ACC112 (cell line): Measurements from ENCODE around the gene SUDS3.
"Not testable (repeated sequence)": the region's sequence is repeated elsewhere in the genome, so short reads cannot be mapped to it uniquely, and the experiment has no call there.

Experiments used
- H2AFZ ChIP-seq: fragments of 200-600 bp; sonication (generic); one replicate; pipeline ENCODE4 v1.6.0; 2017; ENCODE audit warnings: antibody characterized with exemption, low read length; ENCODE audit not compliant: unreplicated experiment
- H3K27ac ChIP-seq: fragments of 200-600 bp; sonication (generic); 2 replicates; pipeline ENCODE4 v1.5.1; 2014; ENCODE audit warnings: low read depth, mild to moderate bottlenecking, antibody characterized with exemption, low read length, moderate library complexity
- H3K27me3 ChIP-seq: fragments of 200-600 bp; sonication (generic); 2 replicates; pipeline ENCODE4 v1.6.1; 2014; ENCODE audit warnings: mild to moderate bottlenecking, antibody characterized with exemption, low read length, moderate library complexity, mixed read lengths; ENCODE audit not compliant: insufficient read depth
- H3K36me3 ChIP-seq: fragments of 200-600 bp; sonication (generic); 2 replicates; pipeline ENCODE4 v1.6.1; 2016; ENCODE audit warnings: mild to moderate bottlenecking, antibody characterized with exemption, low read length, moderate library complexity, mixed read lengths; ENCODE audit not compliant: insufficient read depth
- H3K4me1 ChIP-seq: fragments of 200-600 bp; sonication (generic); one replicate; pipeline ENCODE4 v1.6.1; 2016; ENCODE audit warnings: low read length, mixed read lengths; ENCODE audit not compliant: insufficient read depth, unreplicated experiment, control insufficient read depth
- H3K4me3 ChIP-seq: fragments of 200-600 bp; sonication (generic); 2 replicates; pipeline ENCODE4 v1.5.1; 2014; ENCODE audit warnings: mild to moderate bottlenecking, low read depth, low read length
- H3K79me2 ChIP-seq: fragments of 200-600 bp; sonication (generic); one replicate; pipeline ENCODE4 v1.6.0; 2016; ENCODE audit warnings: low read length; ENCODE audit not compliant: control insufficient read depth, unreplicated experiment, insufficient read depth

The SUDS3 gene

GRCh38 chr12:118337194-118337838 lies 39.0 kb upstream of the SUDS3 start:
- Histone ChIP-seq H3K27ac (no peak overlapping the region), H3K27me3 (no peaks in the 10 kb centered on the region), H3K4me3 (no peak overlapping the region), H3K79me2 (no peaks in the 10 kb centered on the region), H3K36me3 (no peaks in the 10 kb centered on the region), H3K4me1 (peaks cover 4% of the 10 kb centered on the region), H2AFZ (no peak overlapping the region)

GRCh38 chr12:118342090-118342489 lies 34.3 kb upstream of the SUDS3 start:
- Histone ChIP-seq H2AFZ (no peak overlapping the region), H3K4me1 (no peaks in the 10 kb centered on the region), H3K79me2 (no peaks in the 10 kb centered on the region), H3K36me3 (no peaks in the 10 kb centered on the region), H3K27me3 (no peaks in the 10 kb centered on the region), H3K4me3 (no peak overlapping the region), H3K27ac (no peak overlapping the region)

DNA sequence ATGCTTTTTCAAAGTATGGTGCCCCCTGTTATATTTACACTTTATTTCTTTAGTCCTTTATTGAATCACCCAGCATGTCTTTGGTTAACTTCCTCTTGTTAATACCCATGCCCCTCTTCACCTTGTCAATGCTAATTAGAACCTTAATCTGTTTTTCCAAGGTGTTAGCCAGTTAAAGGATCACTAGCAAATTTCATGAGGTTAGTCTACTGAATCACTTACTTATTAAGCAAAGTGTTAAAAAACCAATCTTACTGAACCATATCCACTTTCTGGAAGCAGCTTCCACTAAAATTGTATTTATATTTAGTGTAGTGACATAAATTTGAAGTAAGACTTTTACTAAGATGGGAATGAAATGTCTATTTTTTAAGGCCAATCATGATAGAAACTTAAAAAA lies 31.5 kb upstream of the SUDS3 start:
- H3K27ac ChIP-seq = no peak overlapping the region
- H3K36me3 ChIP-seq = no peaks in the 10 kb centered on the region
- no peak overlapping the region for H3K4me3 ChIP-seq
- no peak overlapping the region for H2AFZ ChIP-seq
- H3K27me3 ChIP-seq = no peaks in the 10 kb centered on the region
- no peaks in the 10 kb centered on the region for H3K79me2 ChIP-seq
- H3K4me1 ChIP-seq = no peaks in the 10 kb centered on the region

- H2AFZ ChIP-seq = no peak overlapping the region
- H3K27ac ChIP-seq = no peak overlapping the region
- no peak overlapping the region for H3K4me3 ChIP-seq
- no peaks in the 10 kb centered on the region for H3K36me3 ChIP-seq
- no peaks in the 10 kb centered on the region for H3K4me1 ChIP-seq
- no peaks in the 10 kb centered on the region for H3K79me2 ChIP-seq
- no peaks in the 10 kb centered on the region for H3K27me3 ChIP-seq
Measured at GRCh38 chr12:118345355-118345754, 31.0 kb upstream of the SUDS3 start.

GRCh38 chr12:118346895-118347294 lies 29.5 kb upstream of the SUDS3 start:
- Histone ChIP-seq H3K79me2 (no peaks in the 10 kb centered on the region), H3K36me3 (no peaks in the 10 kb centered on the region), H3K27ac (no peak overlapping the region), H3K4me3 (no peak overlapping the region), H3K4me1 (no peaks in the 10 kb centered on the region), H2AFZ (no peak overlapping the region), H3K27me3 (no peaks in the 10 kb centered on the region)

GRCh38 chr12:118347916-118348315 lies 28.4 kb upstream of the SUDS3 start:
- Histone ChIP-seq H3K4me3 (no peak overlapping the region), H3K4me1 (no peaks in the 10 kb centered on the region), H2AFZ (no peak overlapping the region), H3K36me3 (no peaks in the 10 kb centered on the region), H3K27me3 (no peaks in the 10 kb centered on the region), H3K27ac (no peak overlapping the region), H3K79me2 (no peaks in the 10 kb centered on the region)

DNA sequence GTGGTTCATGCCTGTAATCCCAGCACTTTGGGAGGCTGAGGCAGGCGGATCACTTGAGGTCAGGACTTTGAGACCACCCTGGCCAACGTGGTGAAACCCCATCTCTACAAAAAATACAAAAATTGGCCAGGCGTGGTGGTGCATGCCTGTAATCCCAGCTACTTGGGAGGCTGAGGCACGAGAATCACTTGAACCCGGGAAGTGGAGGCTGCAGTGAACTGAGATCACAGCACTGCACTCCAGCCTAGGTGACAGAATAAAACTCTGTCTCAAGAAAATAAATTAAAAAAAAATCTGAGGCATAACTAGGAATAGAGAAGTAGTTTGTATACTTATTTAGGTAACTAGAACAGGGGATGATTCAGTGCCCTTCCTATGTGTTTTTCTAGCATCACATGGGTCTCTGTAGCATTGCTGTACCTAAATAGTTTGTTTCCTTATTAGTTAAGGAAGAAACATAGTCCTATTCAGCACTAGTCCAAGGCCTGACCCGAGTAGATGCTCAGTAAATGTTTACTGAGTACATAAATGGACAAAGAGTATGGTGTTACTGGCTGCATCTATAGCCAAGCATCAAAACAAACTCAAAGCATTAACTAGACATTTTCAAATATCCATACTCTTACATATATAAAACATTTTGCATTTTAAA lies 25.3 kb upstream of the SUDS3 start:
- peaks cover 25% of the 10 kb centered on the region for H3K79me2 ChIP-seq
- peaks cover 5% of the 10 kb centered on the region; the same call in 1 of the 2 replicates for H3K36me3 ChIP-seq
- no peaks in the 10 kb centered on the region for H3K27me3 ChIP-seq
- H3K27ac ChIP-seq = no peak overlapping the region
- no peak overlapping the region for H3K4me3 ChIP-seq
- no peak overlapping the region for H2AFZ ChIP-seq
- H3K4me1 ChIP-seq = peaks cover 14% of the 10 kb centered on the region

DNA sequence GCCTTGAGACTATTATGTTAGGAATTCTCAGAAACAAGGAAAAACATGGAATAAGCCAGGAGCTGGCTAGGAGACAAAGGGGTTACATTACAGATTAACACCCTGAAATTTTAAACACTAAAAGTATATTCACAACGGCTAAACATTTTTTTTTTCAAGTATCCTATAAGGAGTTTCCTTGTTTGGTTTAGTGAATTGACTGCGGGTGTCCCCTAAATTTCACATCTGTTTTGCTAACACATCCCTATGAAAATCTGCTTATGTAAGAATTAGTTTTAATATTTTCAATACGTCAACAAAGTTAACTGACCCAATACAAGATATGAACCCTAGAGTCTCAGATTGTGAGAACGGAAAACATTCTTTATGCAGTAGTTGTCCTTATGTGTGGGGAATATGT lies 22.6 kb upstream of the SUDS3 start:
- H3K79me2 ChIP-seq = peaks cover 32% of the 10 kb centered on the region
- H2AFZ ChIP-seq = no peak overlapping the region
- H3K4me1 ChIP-seq = peaks cover 38% of the 10 kb centered on the region
- H3K27me3 ChIP-seq = no peaks in the 10 kb centered on the region
- peaks cover 5% of the 10 kb centered on the region; the same call in 1 of the 2 replicates for H3K36me3 ChIP-seq
- H3K4me3 ChIP-seq = no peak overlapping the region
- H3K27ac ChIP-seq = no peak overlapping the region

DNA sequence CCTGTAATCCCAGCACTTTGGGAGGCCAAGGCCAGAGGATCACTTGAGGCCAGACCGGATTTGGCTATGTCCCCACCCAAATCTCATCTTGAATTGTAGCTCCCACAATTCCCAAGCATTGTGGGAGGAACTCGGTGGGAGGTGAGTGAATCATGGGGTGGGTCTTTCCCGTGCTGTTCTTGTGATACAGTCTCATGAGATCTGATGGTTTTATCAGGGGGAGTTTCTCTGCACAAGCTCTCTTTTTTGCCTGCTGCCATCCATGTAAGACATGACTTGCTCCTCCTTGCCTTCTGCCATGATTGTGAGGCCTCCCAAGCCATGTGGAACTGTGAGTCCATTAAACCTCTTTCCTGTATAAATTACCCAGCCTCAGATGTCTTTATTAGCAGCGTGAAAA lies 21.9 kb upstream of the SUDS3 start:
- H3K4me1 ChIP-seq = peaks cover 46% of the 10 kb centered on the region
- not testable (repeated sequence) for H2AFZ ChIP-seq, H3K36me3 ChIP-seq, H3K27me3 ChIP-seq, H3K4me3 ChIP-seq, H3K27ac ChIP-seq
- H3K79me2 ChIP-seq = peaks cover 40% of the 10 kb centered on the region

DNA sequence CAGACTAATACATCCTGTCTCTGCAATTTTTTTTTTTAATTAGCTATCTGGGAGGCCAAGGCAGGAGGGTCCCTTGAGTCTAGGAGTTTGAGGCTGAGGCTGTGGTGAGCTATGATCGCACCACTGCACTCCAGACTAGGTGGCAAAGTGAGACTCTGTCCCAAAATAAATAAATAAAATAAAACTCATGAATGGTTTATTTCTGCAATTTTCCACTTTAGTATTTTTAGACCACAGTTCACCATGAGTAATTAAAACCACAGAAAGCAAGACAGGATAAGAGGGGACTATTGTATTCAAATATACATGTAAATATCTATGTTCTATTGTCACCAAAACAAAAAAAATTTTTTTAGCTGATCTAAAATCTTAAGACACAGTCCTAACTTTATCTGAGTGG lies 21.5 kb upstream of the SUDS3 start:
- H2AFZ ChIP-seq = no peak overlapping the region
- no peaks in the 10 kb centered on the region for H3K27me3 ChIP-seq
- peaks cover 49% of the 10 kb centered on the region for H3K4me1 ChIP-seq
- peaks cover 5% of the 10 kb centered on the region; the same call in 1 of the 2 replicates for H3K36me3 ChIP-seq
- H3K27ac ChIP-seq = peak overlapping the region; percentile 99
- no peak overlapping the region for H3K4me3 ChIP-seq
- peaks cover 44% of the 10 kb centered on the region for H3K79me2 ChIP-seq

DNA sequence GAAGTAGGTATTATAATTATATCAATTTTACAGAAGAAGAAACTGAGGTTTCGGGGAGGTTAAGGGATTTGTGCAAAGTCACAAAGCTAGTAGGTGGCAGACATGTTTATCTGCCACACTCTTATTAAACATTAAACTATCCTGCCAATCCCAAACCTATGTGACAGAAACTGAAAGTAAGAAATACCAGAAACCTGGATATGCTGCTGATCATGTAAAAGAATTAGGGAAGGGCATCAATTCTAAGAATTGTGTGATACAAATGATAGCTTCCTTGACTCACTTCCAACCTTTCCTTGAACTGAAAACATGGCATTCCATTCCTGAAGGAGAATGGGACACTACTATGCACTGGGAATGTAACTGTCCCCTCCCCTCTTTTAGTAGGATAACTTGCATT lies 20.5 kb upstream of the SUDS3 start:
- Histone ChIP-seq H3K4me3 (peak overlapping the region; percentile 34; the same call in 1 of the 2 replicates), H3K36me3 (peaks cover 5% of the 10 kb centered on the region; the same call in 1 of the 2 replicates), H3K4me1 (peaks cover 55% of the 10 kb centered on the region), H3K27ac (peak overlapping the region; percentile 99), H2AFZ (no peak overlapping the region), H3K27me3 (no peaks in the 10 kb centered on the region), H3K79me2 (peaks cover 45% of the 10 kb centered on the region)
